GM12878 (cell line): Measurements from ENCODE around the gene SPATA22. TPM values are rescaled to one million over a fixed set of nuclear protein-coding genes. Genes with fewer than 3 reads are reported as not detected.

Experiments used
- ATAC-seq: fragments of 200-7000 bp; cut with Tn5 transposase; 3 replicates; pipeline ENCODE4 v1.9.1; 2020; ENCODE audit warnings: mild to moderate bottlenecking, moderate library complexity
- BruUV-seq: library from RNA; stranded (reverse); fragments of 400-500 nt; replicated peaks from 2 replicates; lab custom pipeline; 2021; lab: Mats Ljungman, UMichigan
- CTCF ChIA-PET: fragments of 300-600 bp; sonication (Branson Sonifier 250); formaldehyde crosslinking; extraction: SDS; loops from one replicate; lab custom pipeline; 2021; ENCODE audit warnings: inconsistent platforms; lab: Yijun Ruan, JAX
- POLR2A ChIA-PET: fragments of 350-600 bp; formaldehyde crosslinking; extraction: SDS; loops from one replicate; lab custom pipeline; 2021; ENCODE audit warnings: inconsistent platforms; lab: Charles Lee
- RAD21 ChIA-PET: fragments of 300-600 bp; sonication (Branson Sonifier 250); formaldehyde crosslinking; loops from one replicate; lab custom pipeline; 2023; ENCODE audit warnings: antibody characterized with exemption; ENCODE audit not compliant: unreplicated experiment; lab: Charles Lee
- SMC1A ChIA-PET: fragments of 300-600 bp; sonication (Branson Sonifier 250); formaldehyde crosslinking; loops from one replicate; lab custom pipeline; 2023; ENCODE audit not compliant: unreplicated experiment, uncharacterized antibody; lab: Charles Lee
- DNase-seq: peaks from one replicate; pipeline ENCODE4 v3.0.0-alpha.2; 2011; ENCODE audit warnings: low read depth, low spot score
- FAIRE-seq: peaks from 3 replicates; lab custom pipeline; 2011; peaks lifted over from hg19 to GRCh38; lab: Jason Lieb, UNC
- H2AFZ ChIP-seq: 2 replicates; pipeline ENCODE4 v1.6.0; 2011; ENCODE audit warnings: low read depth, low read length, control low read depth; ENCODE audit not compliant: control insufficient read depth
- H3K27ac ChIP-seq: 2 replicates; pipeline ENCODE4 v1.5.1; 2011; ENCODE audit warnings: control low read depth; ENCODE audit not compliant: control insufficient read depth, insufficient read depth
- H3K27me3 ChIP-seq, 2 experiments: replicated peaks in 1 of 2; 2 replicates each; pipeline versions ENCODE4 v1.6.0 to v1.6.1; 2011; ENCODE audit warnings: low read length in 1 of 2; ENCODE audit not compliant: control insufficient read depth in 2 of 2, insufficient read depth in 2 of 2
- H3K36me3 ChIP-seq, 2 experiments: 2 replicates each; pipeline ENCODE4 v1.5.1; 2011; ENCODE audit warnings: low read length in 1 of 2; ENCODE audit not compliant: control insufficient read depth in 2 of 2, insufficient read depth in 2 of 2
- H3K4me1 ChIP-seq: 2 replicates; pipeline ENCODE4 v1.6.1; 2011; ENCODE audit warnings: mild to moderate bottlenecking, low read length, moderate library complexity, mixed read lengths; ENCODE audit not compliant: control insufficient read depth, insufficient read depth
- H3K4me2 ChIP-seq: 2 replicates; pipeline ENCODE4 v1.6.0; 2011; ENCODE audit warnings: control low read depth; ENCODE audit not compliant: control insufficient read depth, insufficient read depth
- H3K4me3 ChIP-seq: fragments of 200-600 bp; sonication (generic); 2 replicates; pipeline ENCODE4 v1.5.1; 2016
- H3K79me2 ChIP-seq: 2 replicates; pipeline ENCODE4 v1.6.0; 2011; ENCODE audit warnings: low read length; ENCODE audit not compliant: control insufficient read depth, insufficient read depth
- H3K9ac ChIP-seq: 2 replicates; pipeline ENCODE4 v1.8.0; 2011; ENCODE audit warnings: low read length, control low read depth, mixed read lengths; ENCODE audit not compliant: control insufficient read depth, insufficient read depth
- H3K9me3 ChIP-seq: replicated peaks from 3 replicates; pipeline ENCODE4 v1.5.1; 2011; ENCODE audit warnings: mild to moderate bottlenecking, low read length; ENCODE audit not compliant: control insufficient read depth, insufficient read depth
- H4K20me1 ChIP-seq: 2 replicates; pipeline ENCODE4 v1.6.0; 2011; ENCODE audit not compliant: control insufficient read depth, insufficient read depth
- EP300 ChIP-seq, 2 experiments: fragments of 150-350 bp in 1 of 2; IDR thresholded peaks; 2 replicates each; pipeline ENCODE4 v1.6.1; 2011 to 2012; ENCODE audit warnings: low read depth in 2 of 2, low read length in 2 of 2, borderline replicate concordance in 1 of 2, improper control_type of control experiment in 1 of 2, inconsistent platforms in 1 of 2; ENCODE audit not compliant: control insufficient read depth in 1 of 2
- MYB ChIP-seq: fragments of 150-350 bp; IDR thresholded peaks from 2 replicates; pipeline ENCODE4 v1.6.1; 2014; ENCODE audit warnings: mild to moderate bottlenecking, low read depth, low read length, borderline replicate concordance
- SPI1 ChIP-seq: IDR thresholded peaks from 2 replicates; pipeline ENCODE4 v1.6.1; 2011; ENCODE audit warnings: low read depth, mild to moderate bottlenecking, low read length, moderate library complexity, borderline replicate concordance; ENCODE audit not compliant: insufficient read depth
- USF2 ChIP-seq: IDR thresholded peaks from 2 replicates; pipeline ENCODE4 v1.6.1; 2011; ENCODE audit warnings: low read depth, low read length, improper control_type of control experiment, borderline replicate concordance
- ZNF274 ChIP-seq: IDR thresholded peaks from one replicate; pipeline ENCODE4 v1.8.0; 2011; ENCODE audit not compliant: insufficient read length, insufficient read depth
- ZSCAN29 ChIP-seq: fragments of 450-650 bp; IDR thresholded peaks from 2 replicates; pipeline ENCODE4 v1.6.1; 2017; ENCODE audit warnings: mild to moderate bottlenecking, moderate library complexity
- WGBS: methylation state at CpG from one replicate; pipeline ENCODE4 v1.1.6; 2016; ENCODE audit warnings: low lambda C conversion rate; ENCODE audit not compliant: insufficient replicate concordance, insufficient coverage; ENCODE audit errors: missing lambda C conversion rate; 5-methylcytosine and 5-hydroxymethylcytosine counted together
- in situ Hi-C: fragments of 300-500 bp; cut with MboI; formaldehyde crosslinking; loops from 9 replicates; pipeline ENCODE4 v1.14.3; 2018; ENCODE audit warnings: mixed read lengths
- intact Hi-C: fragments of 100-400 bp; cut with micrococcal nuclease; formaldehyde crosslinking; loops from one replicate; pipeline ENCODE4 v1.14.2; 2022; ENCODE audit not compliant: unreplicated experiment
- polyA plus RNA-seq, 11 experiments: library from polyadenylated mRNA; depleted of rRNA in 4 of 11; unstranded in 6 of 11; stranded (reverse) in 5 of 11; fragments of >200 nt; fragmentation: Nextera tagmentation in 4 of 11; fragmentation: Illumina TruSeq in 1 of 11; extraction: Ambion mirVana in 4 of 11; extraction: Trizol in 1 of 11; gene quantifications; 1 replicate in 1 of 11; 2 replicates in 10 of 11; pipeline versions ENCODE4 v1.2.1 to v1.2.3, GENCODE V29; 2011 to 2016; ENCODE audit warnings: inconsistent platforms in 2 of 11, missing spikeins in 2 of 11, low read depth in 1 of 11
- total RNA-seq, 4 experiments: library from RNA; depleted of rRNA in 3 of 4; stranded (reverse); fragments of >200 nt in 3 of 4; fragmentation: Illumina TruSeq in 1 of 4; extraction: Trizol in 1 of 4; gene quantifications; 2 replicates each; pipeline versions ENCODE4 v1.2.1 to v1.2.3, GENCODE V29; 2013 to 2021
- TF ChIP-seq, protein P1 (sequence below): fragments of 450-650 bp; IDR thresholded peaks from 2 replicates; pipeline ENCODE4 v1.6.1; 2016; ENCODE audit warnings: mild to moderate bottlenecking

Gene SPATA22
- total and polyA plus RNA-seq, 10 of the 15 experiments (the other 5 are each of a cell fraction or from before 2014, with no cell fraction given): not detected

DNA sequence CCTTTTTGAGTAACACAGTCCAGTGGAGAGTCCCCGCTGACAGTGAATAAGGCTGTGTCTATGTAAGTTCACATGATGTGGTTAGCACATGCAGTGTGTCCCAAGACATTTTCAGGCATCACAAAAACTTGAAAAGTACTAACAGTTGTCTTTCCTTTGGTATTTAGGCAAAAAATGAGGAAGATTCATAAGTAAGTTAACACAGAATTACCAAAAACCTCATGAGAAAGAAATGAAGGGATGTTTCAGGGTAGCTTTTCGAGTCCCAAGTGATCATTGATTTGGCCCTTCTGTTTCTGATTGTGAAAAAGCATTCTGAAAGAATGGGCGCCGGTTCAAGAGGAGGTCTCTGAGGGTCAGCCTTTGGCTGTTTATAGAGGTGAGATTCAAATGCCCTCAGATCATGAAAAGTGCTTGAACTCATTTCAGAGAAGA lies 3.6 kb upstream of the SPATA22 start:
- H4K20me1 ChIP-seq: no peaks in the 10 kb centered on the region
- H3K4me2 ChIP-seq: no peak overlapping the region
- no peak for DNase-seq
- no peak overlapping the region for H3K4me3 ChIP-seq
- peaks cover 0 to 2% of the 10 kb centered on the region in 2 experiments; a peak in 1 of 4 replicates for H3K27me3 ChIP-seq
- POLR2A ChIA-PET: no interaction called here
- RAD21 ChIA-PET: no interaction called here
- no peak overlapping the region for H2AFZ ChIP-seq
- no peak for TF ChIP-seq SPI1
- TF ChIP-seq EP300 (IDR thresholded peaks at IDR 0.05; ENCODE audit: borderline replicate concordance in 1 of 2, control insufficient read depth in 1 of 2, low read depth in 2 of 2, low read length in 2 of 2): no peak
- no peak for TF ChIP-seq MYB
- no peak for TF ChIP-seq ZSCAN29
- no peak for TF ChIP-seq USF2
- no peak for TF ChIP-seq ZNF274
- TF ChIP-seq, protein P1, sequence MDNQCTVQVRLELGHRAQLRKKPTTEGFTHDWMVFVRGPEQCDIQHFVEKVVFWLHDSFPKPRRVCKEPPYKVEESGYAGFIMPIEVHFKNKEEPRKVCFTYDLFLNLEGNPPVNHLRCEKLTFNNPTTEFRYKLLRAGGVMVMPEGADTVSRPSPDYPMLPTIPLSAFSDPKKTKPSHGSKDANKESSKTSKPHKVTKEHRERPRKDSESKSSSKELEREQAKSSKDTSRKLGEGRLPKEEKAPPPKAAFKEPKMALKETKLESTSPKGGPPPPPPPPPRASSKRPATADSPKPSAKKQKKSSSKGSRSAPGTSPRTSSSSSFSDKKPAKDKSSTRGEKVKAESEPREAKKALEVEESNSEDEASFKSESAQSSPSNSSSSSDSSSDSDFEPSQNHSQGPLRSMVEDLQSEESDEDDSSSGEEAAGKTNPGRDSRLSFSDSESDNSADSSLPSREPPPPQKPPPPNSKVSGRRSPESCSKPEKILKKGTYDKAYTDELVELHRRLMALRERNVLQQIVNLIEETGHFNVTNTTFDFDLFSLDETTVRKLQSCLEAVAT: no peak
- H3K27ac ChIP-seq: no peak overlapping the region
- no peak for FAIRE-seq
- CTCF ChIA-PET: no interaction called here
- in situ Hi-C loops: no loop called here
- ATAC-seq: no peak
- H3K36me3 ChIP-seq: no peaks in the 10 kb centered on the region
- H3K9ac ChIP-seq: no peak overlapping the region
- BruUV-seq: no TSS peak
- no peaks in the 10 kb centered on the region for H3K4me1 ChIP-seq
- H3K79me2 ChIP-seq: no peaks in the 10 kb centered on the region
- H3K9me3 ChIP-seq: no peaks in the 10 kb centered on the region
- intact Hi-C loops: no loop called here
- SMC1A ChIA-PET: interaction anchor here (0.8 kb wide), 1 partner anchor 25 kb away, joined by 3 read pairs; no protein-coding TSS in a partner anchor
- 53% methylated on average over 4 of the region's 4 CpGs for WGBS
